Activated naive CD4-positive, alpha-beta T cell treated with anti-CD3 and anti-CD28 coated beads for 36 hours (primary cell): ENCODE results near the gene IFRD1. TPM values are rescaled to one million over a fixed set of nuclear protein-coding genes. Genes with fewer than 3 reads are reported as not detected.
A peak's percentile ranks its signal among the peaks of the same experiment; 100 is the strongest.
"Not testable (repeated sequence)": the region's sequence is repeated elsewhere in the genome, so short reads cannot be mapped to it uniquely, and the experiment has no call there.

Source experiments
- CTCF ChIA-PET: fragments of 350-600 bp; sonication (Branson Sonifier 250); formaldehyde crosslinking; loops from one replicate; lab custom pipeline; 2021; ENCODE audit warnings: antibody characterized with exemption; lab: Charles Lee
- DNase-seq: peaks from one replicate; pipeline ENCODE4 v3.0.0-alpha.2; 2020
- H3K27ac Mint-ChIP-seq: one replicate; pipeline ENCODE4 v1.8.0; 2021; ENCODE audit warnings: mild to moderate bottlenecking, mixed read lengths
- H3K27me3 Mint-ChIP-seq: one replicate; pipeline ENCODE4 v1.8.0; 2021; ENCODE audit warnings: low read depth, mixed read lengths
- H3K36me3 Mint-ChIP-seq: one replicate; pipeline ENCODE4 v1.8.0; 2021; ENCODE audit warnings: low read depth, mixed read lengths
- H3K4me1 Mint-ChIP-seq: one replicate; pipeline ENCODE4 v1.8.0; 2021; ENCODE audit warnings: low read depth, mixed read lengths
- H3K4me3 Mint-ChIP-seq: one replicate; pipeline ENCODE4 v1.8.0; 2021; ENCODE audit warnings: mild to moderate bottlenecking, moderate library complexity, mixed read lengths
- H3K9me3 Mint-ChIP-seq: one replicate; pipeline ENCODE4 v1.8.0; 2021; ENCODE audit warnings: mixed read lengths
- intact Hi-C: fragments of 100-400 bp; cut with micrococcal nuclease; formaldehyde crosslinking; loops from one replicate; pipeline ENCODE4 v1.15.1; 2023
- total RNA-seq, 2 experiments: library from RNA; stranded (reverse); gene quantifications; one replicate each; pipeline ENCODE4 v1.2.3, GENCODE V29; 2021

The IFRD1 gene
- total RNA-seq, 2 experiments from 2014 or later: 47.3 to 50.5 TPM

DNA sequence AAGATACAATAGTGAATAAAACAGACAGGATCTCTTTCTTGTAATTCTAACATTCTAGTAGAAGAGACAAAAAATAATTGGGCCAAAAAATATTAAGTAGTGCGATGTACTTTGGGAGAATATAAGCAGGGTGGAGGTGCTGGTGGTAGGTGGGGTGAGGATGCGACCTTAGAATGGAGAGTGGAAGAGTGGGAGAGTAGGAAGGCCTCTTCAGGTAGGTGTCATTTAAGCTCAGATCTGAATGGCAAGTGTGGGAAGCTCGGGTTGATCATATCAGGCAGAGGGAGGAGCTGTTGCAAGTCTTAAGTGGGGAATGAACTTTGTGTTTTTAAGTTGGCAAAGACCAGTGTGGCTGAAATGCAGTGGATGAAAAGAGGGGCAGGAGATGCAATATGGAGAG, 3.8 kb upstream of the IFRD1 start:
- Mint-ChIP-seq H3K9me3 (no peaks in the 10 kb centered on the region), H3K36me3 (peaks cover 2% of the 10 kb centered on the region), H3K27ac (no peak overlapping the region), H3K27me3 (no peaks in the 10 kb centered on the region), H3K4me3 (no peak overlapping the region), H3K4me1 (peaks cover 17% of the 10 kb centered on the region)
- DNase-seq: no peak
- intact Hi-C loops: no loop called here
- CTCF ChIA-PET: interaction anchor here (0.6 kb wide), 1 partner anchor 49 kb away, joined by 3 read pairs; no protein-coding TSS in a partner anchor

DNA sequence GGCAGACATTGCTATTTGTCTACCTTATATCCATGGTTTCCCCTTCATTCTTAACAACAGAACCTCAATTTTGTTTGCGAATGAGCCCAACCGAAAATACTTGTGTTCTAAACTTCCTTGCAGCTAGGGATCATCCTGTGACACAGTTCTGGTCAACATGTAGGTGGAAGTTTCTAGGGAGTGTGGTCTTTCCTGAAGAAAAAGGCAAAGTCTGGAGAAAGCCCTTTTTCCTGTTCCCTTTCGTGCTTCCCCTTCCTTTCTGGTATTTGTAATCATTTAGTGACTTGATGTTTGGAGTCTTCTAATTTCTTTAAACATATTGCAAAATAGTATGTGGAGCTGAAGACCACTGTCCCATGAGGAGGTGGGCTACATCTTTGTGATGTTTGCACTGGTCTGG, 2.9 kb upstream of the IFRD1 start:
- CTCF ChIA-PET: no interaction called here

DNA sequence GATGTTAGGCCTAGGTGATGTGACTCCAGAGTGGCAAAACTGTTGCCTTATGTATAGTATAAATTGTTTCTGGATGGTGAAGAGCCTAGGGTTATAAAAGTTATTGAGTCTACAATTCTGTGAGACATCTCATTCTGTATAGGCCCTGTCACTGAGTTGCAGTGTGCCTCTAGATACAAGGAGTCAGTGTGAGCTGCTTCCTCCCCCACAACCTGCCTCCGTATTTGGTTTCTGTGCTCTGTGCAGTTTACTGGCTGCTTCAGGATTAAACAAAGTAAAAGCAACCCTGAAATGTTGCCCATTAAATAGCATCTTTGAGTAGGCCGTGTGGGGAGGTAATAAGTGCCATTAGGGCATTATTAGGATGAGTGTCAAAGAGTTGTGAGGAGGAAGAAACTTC, 1.9 kb upstream of the IFRD1 start:
- H3K27me3 Mint-ChIP-seq: no peaks in the 10 kb centered on the region
- H3K4me3 Mint-ChIP-seq: no peak overlapping the region
- CTCF ChIA-PET: no interaction called here
- H3K36me3 Mint-ChIP-seq: peaks cover 4% of the 10 kb centered on the region
- H3K4me1 Mint-ChIP-seq: peaks cover 31% of the 10 kb centered on the region
- no peak for DNase-seq
- peak overlapping the region; percentile 99 for H3K27ac Mint-ChIP-seq
- no peaks in the 10 kb centered on the region for H3K9me3 Mint-ChIP-seq
- intact Hi-C loops: no loop called here

More for the DNA sequence above, 2.9 kb upstream of the IFRD1 start:
- H3K36me3 Mint-ChIP-seq: peaks cover 4% of the 10 kb centered on the region
- intact Hi-C loops: no loop called here
- H3K4me1 Mint-ChIP-seq: peaks cover 24% of the 10 kb centered on the region
- no peak overlapping the region for H3K4me3 Mint-ChIP-seq
- DNase-seq: no peak
- H3K27me3 Mint-ChIP-seq: no peaks in the 10 kb centered on the region
- no peaks in the 10 kb centered on the region for H3K9me3 Mint-ChIP-seq
- H3K27ac Mint-ChIP-seq: no peak overlapping the region

DNA sequence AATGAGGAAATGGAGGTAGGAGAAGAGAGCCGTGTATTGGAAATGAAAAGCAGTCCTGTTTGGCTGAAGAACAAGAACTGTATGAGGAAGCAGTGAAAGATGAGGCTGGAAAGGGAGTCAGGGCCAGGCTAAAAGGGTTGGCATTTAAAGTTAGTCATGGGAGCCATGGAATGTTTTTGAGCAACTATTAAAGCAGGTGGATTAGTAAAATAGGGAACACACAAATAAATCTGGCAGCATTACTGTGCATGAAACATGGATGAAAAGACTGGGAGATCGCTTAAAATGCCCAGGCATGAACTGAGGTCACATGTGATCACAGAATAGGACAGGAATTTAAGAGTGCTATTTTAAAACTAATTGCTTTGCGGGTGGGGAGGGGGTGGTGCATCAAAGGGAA, 1.4 kb upstream of the IFRD1 start:
- CTCF ChIA-PET: interaction anchor here (0.5 kb wide), 1 partner anchor 1310 kb away, joined by 3 read pairs; no protein-coding TSS in a partner anchor
- Mint-ChIP-seq H3K27ac (peak overlapping the region; percentile 99), H3K36me3 (peaks cover 4% of the 10 kb centered on the region), H3K4me3 (peak overlapping the region; percentile 99), H3K4me1 (peaks cover 36% of the 10 kb centered on the region), H3K27me3 (no peaks in the 10 kb centered on the region), H3K9me3 (no peaks in the 10 kb centered on the region)
- no peak for DNase-seq
- intact Hi-C loops: loop anchor here (1.0 kb wide), 2 partner anchors 345 to 669 kb away; partner anchors contain the start of gene SMIM30

- peak; percentile 70 for DNase-seq
- H3K4me3 Mint-ChIP-seq: peak overlapping the region; percentile 99
- intact Hi-C loops: loop anchor here (1.0 kb wide), 2 partner anchors 345 to 669 kb away; partner anchors contain the start of gene SMIM30
- H3K9me3 Mint-ChIP-seq: no peaks in the 10 kb centered on the region
- H3K4me1 Mint-ChIP-seq: peaks cover 36% of the 10 kb centered on the region
- H3K27me3 Mint-ChIP-seq: no peaks in the 10 kb centered on the region
- peak overlapping the region; percentile 99 for H3K27ac Mint-ChIP-seq
- CTCF ChIA-PET: interaction anchor here (0.5 kb wide), 1 partner anchor 1310 kb away, joined by 3 read pairs; no protein-coding TSS in a partner anchor
- peaks cover 4% of the 10 kb centered on the region for H3K36me3 Mint-ChIP-seq
Measured at GRCh38 chr7:112449353-112449752, 907 bp upstream of the IFRD1 start.

GRCh38 chr7:112450807-112451761, 824 bp downstream of the IFRD1 start:
- CTCF ChIA-PET: interaction anchor here (0.6 to 1.2 kb wide), 3 partner anchors 21 to 617 kb away, joined by 3 to 5 read pairs (median 4); partner anchors contain the start of gene LSMEM1
- peaks cover 39% of the 10 kb centered on the region for H3K4me1 Mint-ChIP-seq

GRCh38 chr7:112452102-112452888, 2.0 kb downstream of the IFRD1 start:
- intact Hi-C loops: loop anchor here (5.0 to 10.0 kb wide), 2 partner anchors 1360 to 1437 kb away; partner anchors contain the start of gene LRRN3
- peak overlapping the region; percentile 99 for H3K4me3 Mint-ChIP-seq
- peaks cover 39% of the 10 kb centered on the region for H3K4me1 Mint-ChIP-seq
- H3K27me3 Mint-ChIP-seq: no peaks in the 10 kb centered on the region
- H3K36me3 Mint-ChIP-seq: peaks cover 10% of the 10 kb centered on the region
- no peak for DNase-seq
- peak overlapping the region; percentile 73 for H3K27ac Mint-ChIP-seq
- CTCF ChIA-PET: interaction anchor here (0.6 to 1.2 kb wide), 4 partner anchors 20 to 618 kb away, joined by 3 to 5 read pairs (median 4); partner anchors contain the start of gene LSMEM1
- no peaks in the 10 kb centered on the region for H3K9me3 Mint-ChIP-seq

More at GRCh38 chr7:112450807-112451761, 824 bp downstream of the IFRD1 start:
- Mint-ChIP-seq H3K27me3 (no peaks in the 10 kb centered on the region), H3K9me3 (no peaks in the 10 kb centered on the region), H3K27ac (peak overlapping the region; percentile 99), H3K4me3 (peak overlapping the region; percentile 99), H3K36me3 (peaks cover 10% of the 10 kb centered on the region)
- peak; percentile 92 for DNase-seq
- intact Hi-C loops: loop anchor here (1.0 to 10.0 kb wide), 9 partner anchors 29 to 1436 kb away; partner anchors contain the start of genes DOCK4, IMMP2L, LRRN3 and TMEM168

DNA sequence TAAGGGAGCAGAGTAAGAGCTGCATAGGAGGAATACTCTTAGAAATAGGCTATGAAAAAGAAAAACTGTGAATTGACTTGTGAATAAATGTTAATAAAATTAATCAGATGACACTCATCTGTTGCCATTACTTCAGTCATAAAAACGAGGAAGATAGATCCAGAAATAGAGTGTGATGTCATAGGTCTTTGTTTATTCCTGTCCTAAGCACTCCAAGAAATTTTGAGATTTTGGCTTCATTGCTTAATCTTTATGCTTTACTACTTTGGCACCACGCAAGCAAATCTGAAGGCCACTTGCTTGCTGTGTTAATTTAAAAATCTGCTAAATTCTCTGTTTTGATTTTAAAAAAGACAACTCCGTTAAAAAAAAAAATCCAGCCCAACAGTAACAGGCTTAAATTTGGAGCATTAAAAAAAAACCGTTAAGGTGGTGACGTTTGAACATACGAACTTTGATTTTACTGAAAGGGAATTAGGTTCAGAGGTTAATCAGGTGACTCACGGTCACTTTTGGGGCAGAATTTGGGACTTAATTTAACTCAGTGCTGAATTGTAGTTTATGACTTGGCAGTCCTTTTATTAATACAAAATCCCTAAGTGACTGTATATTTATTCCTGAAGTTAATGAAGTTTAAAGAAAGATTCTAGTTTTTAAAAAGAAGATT, 3.4 kb downstream of the IFRD1 start:
- Mint-ChIP-seq H3K9me3 (no peaks in the 10 kb centered on the region), H3K4me3 (no peak overlapping the region), H3K27ac (no peak overlapping the region), H3K4me1 (peaks cover 34% of the 10 kb centered on the region), H3K36me3 (peaks cover 12% of the 10 kb centered on the region), H3K27me3 (no peaks in the 10 kb centered on the region)
- DNase-seq: no peak
- CTCF ChIA-PET: no interaction called here
- intact Hi-C loops: loop anchor here (5.0 to 10.0 kb wide), 2 partner anchors 1361 to 1439 kb away; partner anchors contain the start of gene LRRN3

- H3K9me3 Mint-ChIP-seq, H3K4me3 Mint-ChIP-seq, H3K27me3 Mint-ChIP-seq, H3K27ac Mint-ChIP-seq, CTCF ChIA-PET, DNase-seq: not testable (repeated sequence)
- intact Hi-C loops: loop anchor here (5.0 to 10.0 kb wide), 2 partner anchors 1362 to 1439 kb away; partner anchors contain the start of gene LRRN3
- Mint-ChIP-seq H3K4me1 (peaks cover 28% of the 10 kb centered on the region), H3K36me3 (peaks cover 16% of the 10 kb centered on the region)
Measured at GRCh38 chr7:112454191-112454590, 3.9 kb downstream of the IFRD1 start.

DNA sequence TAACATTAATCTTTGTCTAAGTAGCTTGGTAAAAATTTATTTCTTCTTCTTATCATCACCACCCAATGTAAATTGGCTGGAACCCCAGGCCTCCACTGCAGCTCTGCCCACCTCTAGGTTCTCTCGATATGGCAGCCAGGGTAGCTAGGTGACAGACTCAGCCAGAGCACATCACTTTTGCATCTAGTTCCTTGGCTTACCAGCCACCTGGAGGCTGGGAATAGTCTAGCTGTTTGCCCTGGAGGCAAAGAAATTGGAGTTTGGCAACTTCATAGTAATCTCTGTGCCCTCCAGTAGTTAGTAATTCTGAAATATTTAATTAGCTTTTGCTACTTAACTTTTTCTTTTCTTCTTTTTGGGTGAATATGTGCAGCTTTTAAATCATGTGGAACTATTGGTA, 9.4 kb downstream of the IFRD1 start:
- H3K27me3 Mint-ChIP-seq: no peaks in the 10 kb centered on the region
- H3K9me3 Mint-ChIP-seq: no peaks in the 10 kb centered on the region
- no peak for DNase-seq
- no peaks in the 10 kb centered on the region for H3K4me1 Mint-ChIP-seq
- intact Hi-C loops: loop anchor here (10.0 kb wide), 1 partner anchor 1445 kb away; no protein-coding TSS in a partner anchor
- no peak overlapping the region for H3K27ac Mint-ChIP-seq
- H3K36me3 Mint-ChIP-seq: peaks cover 34% of the 10 kb centered on the region
- H3K4me3 Mint-ChIP-seq: no peak overlapping the region
- CTCF ChIA-PET: interaction anchor here (0.5 kb wide), 1 partner anchor 372 kb away, joined by 3 read pairs; no protein-coding TSS in a partner anchor

- no peaks in the 10 kb centered on the region for H3K4me1 Mint-ChIP-seq
- CTCF ChIA-PET: interaction anchor here (1.3 kb wide), 1 partner anchor 34 kb away, joined by 6 read pairs; no protein-coding TSS in a partner anchor
- peaks cover 35% of the 10 kb centered on the region for H3K36me3 Mint-ChIP-seq
- no peak overlapping the region for H3K4me3 Mint-ChIP-seq
- intact Hi-C loops: no loop called here
- no peak for DNase-seq
- H3K9me3 Mint-ChIP-seq: no peaks in the 10 kb centered on the region
- no peak overlapping the region for H3K27ac Mint-ChIP-seq
- H3K27me3 Mint-ChIP-seq: no peaks in the 10 kb centered on the region
Measured at GRCh38 chr7:112462236-112462635, 12.0 kb downstream of the IFRD1 start.
